Caco-2 (cell line): Measurements from ENCODE around the gene PYHIN1. TPM values are rescaled to one million over a fixed set of nuclear protein-coding genes. Genes with fewer than 3 reads are reported as not detected.

ENCODE experiments used
- BruUV-seq: library from RNA; stranded (reverse); fragments of 400-500 nt; replicated peaks from 2 replicates; lab custom pipeline; 2021; lab: Mats Ljungman, UMichigan
- CTCF ChIA-PET: fragments of 300-600 bp; sonication (Branson Sonifier 250); formaldehyde crosslinking; loops from one replicate; lab custom pipeline; 2022; ENCODE audit warnings: antibody characterized with exemption; lab: Charles Lee
- POLR2A ChIA-PET: fragments of 300-600 bp; sonication (Branson Sonifier 250); formaldehyde crosslinking; loops from one replicate; lab custom pipeline; 2022; ENCODE audit warnings: antibody characterized with exemption; lab: Charles Lee
- DNase-seq, 2 experiments: peaks; one replicate each; pipeline versions ENCODE4 v3.0.0 to v3.0.0-alpha.2; 2020 to 2022
- H3K27me3 ChIP-seq: replicated peaks from 2 replicates; pipeline ENCODE4 v1.6.0; 2011; ENCODE audit warnings: low read length; ENCODE audit not compliant: control insufficient read depth, insufficient read depth
- H3K36me3 ChIP-seq: 2 replicates; pipeline ENCODE4 v1.5.1; 2011; ENCODE audit warnings: low read length; ENCODE audit not compliant: control insufficient read depth, insufficient read depth
- H3K4me1 ChIP-seq: fragments of 250-450 bp; sonication (Bioruptor Pico); 2 replicates; pipeline ENCODE4 v1.5.1; 2020; ENCODE audit warnings: mild to moderate bottlenecking
- H3K4me3 ChIP-seq: 2 replicates; pipeline ENCODE4 v1.5.1; 2011; ENCODE audit warnings: low read depth, mild to moderate bottlenecking, control low read depth, low read length
- H3K9me3 ChIP-seq: fragments of 250-450 bp; sonication (Bioruptor Pico); 2 replicates; pipeline ENCODE4 v1.5.1; 2020; ENCODE audit warnings: mild to moderate bottlenecking, moderate library complexity
- H3K27ac Mint-ChIP-seq: one replicate; pipeline ENCODE4 v1.8.0; 2022; ENCODE audit warnings: mixed read lengths; ENCODE audit not compliant: unreplicated experiment
- H3K27me3 Mint-ChIP-seq: one replicate; pipeline ENCODE4 v1.8.0; 2022; ENCODE audit warnings: mixed read lengths; ENCODE audit not compliant: insufficient read depth, unreplicated experiment
- H3K36me3 Mint-ChIP-seq: one replicate; pipeline ENCODE4 v1.8.0; 2022; ENCODE audit warnings: mild to moderate bottlenecking, mixed read lengths; ENCODE audit not compliant: insufficient read depth, unreplicated experiment
- H3K4me1 Mint-ChIP-seq: one replicate; pipeline ENCODE4 v1.8.0; 2022; ENCODE audit warnings: low read depth, mixed read lengths; ENCODE audit not compliant: unreplicated experiment
- H3K4me3 Mint-ChIP-seq: one replicate; pipeline ENCODE4 v1.8.0; 2022; ENCODE audit warnings: mild to moderate bottlenecking, moderate library complexity, mixed read lengths; ENCODE audit not compliant: unreplicated experiment
- H3K9me3 Mint-ChIP-seq: one replicate; pipeline ENCODE4 v1.8.0; 2022; ENCODE audit warnings: mixed read lengths; ENCODE audit not compliant: unreplicated experiment
- intact Hi-C: fragments of 100-400 bp; cut with micrococcal nuclease; formaldehyde crosslinking; loops from one replicate; pipeline ENCODE4 v1.10.0; 2022; ENCODE audit not compliant: unreplicated experiment
- total RNA-seq: library from RNA; stranded (reverse); gene quantifications from 2 replicates; pipeline ENCODE4 v1.2.3, GENCODE V29; 2022
- TF ChIP-seq, protein P1 (sequence below), 2 experiments: fragments of 200-600 bp in 1 of 2; IDR thresholded peaks; 1 replicate in 1 of 2; 2 replicates in 1 of 2; pipeline versions ENCODE4 v1.5.1 to v1.8.0; 2011 to 2022; ENCODE audit warnings: antibody characterized with exemption in 1 of 2, control low read depth in 1 of 2, inconsistent platforms in 1 of 2, low read depth in 1 of 2, low read length in 1 of 2, mild to moderate bottlenecking in 1 of 2, moderate library complexity in 1 of 2; ENCODE audit not compliant: insufficient read depth in 1 of 2, severe bottlenecking in 1 of 2, unreplicated experiment in 1 of 2

PYHIN1 gene
- total RNA-seq, 1 experiment from 2014 or later = not detected

DNA sequence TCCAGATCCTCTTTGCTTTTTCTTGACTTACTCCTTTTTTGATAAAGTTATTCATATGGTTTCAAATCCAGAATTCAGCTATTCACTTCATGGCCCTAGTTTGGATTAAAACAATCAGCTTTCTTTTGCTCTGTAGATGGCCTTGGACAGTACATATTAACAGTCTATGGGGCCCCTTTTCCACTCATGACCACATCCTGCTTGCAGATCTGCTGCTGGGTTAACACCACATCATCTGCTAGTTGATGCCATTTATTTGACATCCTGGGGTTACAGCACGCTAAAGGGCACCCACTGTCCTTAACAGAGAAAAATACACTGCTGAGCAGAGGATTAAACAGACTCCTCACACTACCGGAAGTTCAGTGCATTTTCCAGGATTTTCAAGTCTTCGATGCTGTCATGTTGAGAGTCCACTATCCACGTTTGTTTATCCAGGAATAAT, 77.4 kb downstream of the PYHIN1 start:
- intact Hi-C loops = no loop called here
- Mint-ChIP-seq H3K9me3 (no peaks in the 10 kb centered on the region), H3K27me3 (peaks cover 3% of the 10 kb centered on the region), H3K36me3 (no peaks in the 10 kb centered on the region), H3K4me1 (no peaks in the 10 kb centered on the region), H3K27ac (no peak overlapping the region), H3K4me3 (no peak overlapping the region)
- TF ChIP-seq, protein P1, sequence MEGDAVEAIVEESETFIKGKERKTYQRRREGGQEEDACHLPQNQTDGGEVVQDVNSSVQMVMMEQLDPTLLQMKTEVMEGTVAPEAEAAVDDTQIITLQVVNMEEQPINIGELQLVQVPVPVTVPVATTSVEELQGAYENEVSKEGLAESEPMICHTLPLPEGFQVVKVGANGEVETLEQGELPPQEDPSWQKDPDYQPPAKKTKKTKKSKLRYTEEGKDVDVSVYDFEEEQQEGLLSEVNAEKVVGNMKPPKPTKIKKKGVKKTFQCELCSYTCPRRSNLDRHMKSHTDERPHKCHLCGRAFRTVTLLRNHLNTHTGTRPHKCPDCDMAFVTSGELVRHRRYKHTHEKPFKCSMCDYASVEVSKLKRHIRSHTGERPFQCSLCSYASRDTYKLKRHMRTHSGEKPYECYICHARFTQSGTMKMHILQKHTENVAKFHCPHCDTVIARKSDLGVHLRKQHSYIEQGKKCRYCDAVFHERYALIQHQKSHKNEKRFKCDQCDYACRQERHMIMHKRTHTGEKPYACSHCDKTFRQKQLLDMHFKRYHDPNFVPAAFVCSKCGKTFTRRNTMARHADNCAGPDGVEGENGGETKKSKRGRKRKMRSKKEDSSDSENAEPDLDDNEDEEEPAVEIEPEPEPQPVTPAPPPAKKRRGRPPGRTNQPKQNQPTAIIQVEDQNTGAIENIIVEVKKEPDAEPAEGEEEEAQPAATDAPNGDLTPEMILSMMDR (IDR thresholded peaks at IDR 0.05; ENCODE audit: insufficient read depth in 1 of 2, low read depth in 1 of 2, low read length in 1 of 2, severe bottlenecking in 1 of 2, unreplicated experiment in 1 of 2) = no peak
- no peak for DNase-seq
- BruUV-seq = no TSS peak
- no peaks in the 10 kb centered on the region for H3K36me3 ChIP-seq
- ChIA-PET CTCF (no interaction called here), POLR2A (no interaction called here)
- no peaks in the 10 kb centered on the region for H3K9me3 ChIP-seq
- no peaks in the 10 kb centered on the region for H3K4me1 ChIP-seq
- no peak overlapping the region for H3K4me3 ChIP-seq
- no peaks in the 10 kb centered on the region for H3K27me3 ChIP-seq

GRCh38 chr1:159009287-159009686, 77.9 kb downstream of the PYHIN1 start:
- TF ChIP-seq, protein P1 (IDR thresholded peaks at IDR 0.05; ENCODE audit: insufficient read depth in 1 of 2, low read depth in 1 of 2, low read length in 1 of 2, severe bottlenecking in 1 of 2, unreplicated experiment in 1 of 2) = no peak
- Mint-ChIP-seq H3K4me1 (no peaks in the 10 kb centered on the region), H3K27me3 (peaks cover 3% of the 10 kb centered on the region), H3K4me3 (no peak overlapping the region), H3K36me3 (no peaks in the 10 kb centered on the region), H3K9me3 (no peaks in the 10 kb centered on the region), H3K27ac (no peak overlapping the region)
- no peaks in the 10 kb centered on the region for H3K4me1 ChIP-seq
- BruUV-seq = no TSS peak
- H3K4me3 ChIP-seq = no peak overlapping the region
- intact Hi-C loops = no loop called here
- H3K36me3 ChIP-seq = no peaks in the 10 kb centered on the region
- no peaks in the 10 kb centered on the region for H3K27me3 ChIP-seq
- POLR2A ChIA-PET = no interaction called here
- no peaks in the 10 kb centered on the region for H3K9me3 ChIP-seq
- CTCF ChIA-PET = no interaction called here
- no peak for DNase-seq

GRCh38 chr1:159009704-159010361, 78.5 kb downstream of the PYHIN1 start, which contains the start of gene IFI16:
TSS of gene IFI16 (plus strand) at chr1:159009907. CDS start at chr1:159014681, 4,774 bp downstream.
- intact Hi-C loops = no loop called here
- Mint-ChIP-seq H3K27me3 (peaks cover 3% of the 10 kb centered on the region), H3K36me3 (no peaks in the 10 kb centered on the region), H3K4me1 (no peaks in the 10 kb centered on the region), H3K9me3 (no peaks in the 10 kb centered on the region), H3K4me3 (no peak within 1 kb of the TSS), H3K27ac (no peak within 1 kb of the TSS)
- Histone ChIP-seq H3K4me1 (no peaks in the 10 kb centered on the region), H3K4me3 (no peak within 1 kb of the TSS), H3K36me3 (no peaks in the 10 kb centered on the region), H3K9me3 (no peaks in the 10 kb centered on the region), H3K27me3 (no peaks in the 10 kb centered on the region)
- CTCF ChIA-PET = no interaction called here
- TF ChIP-seq, protein P1 (IDR thresholded peaks at IDR 0.05; ENCODE audit: insufficient read depth in 1 of 2, low read depth in 1 of 2, low read length in 1 of 2, severe bottlenecking in 1 of 2, unreplicated experiment in 1 of 2) = no peak
- POLR2A ChIA-PET = no interaction called here
- no peak for DNase-seq
- BruUV-seq = no TSS peak
